PC-9 (cell line): ENCODE results near the gene ZNF346. TPM values are rescaled to one million over a fixed set of nuclear protein-coding genes. Genes with fewer than 3 reads are reported as not detected.

Experiments
- BruUV-seq: library from RNA; stranded (reverse); fragments of 400-500 nt; replicated peaks from 2 replicates; lab custom pipeline; 2021; lab: Mats Ljungman, UMichigan
- CTCF ChIA-PET: fragments of 300-600 bp; sonication (Branson Sonifier 250); formaldehyde crosslinking; loops from one replicate; lab custom pipeline; 2022; ENCODE audit warnings: antibody characterized with exemption; lab: Charles Lee
- POLR2A ChIA-PET: fragments of 300-600 bp; sonication (Branson Sonifier 250); formaldehyde crosslinking; loops from one replicate; lab custom pipeline; 2022; ENCODE audit warnings: antibody characterized with exemption; ENCODE audit not compliant: unreplicated experiment; lab: Charles Lee
- DNase-seq, 2 experiments: peaks; one replicate each; pipeline versions ENCODE4 v3.0.0 to v3.0.0-alpha.2; 2015 to 2022; ENCODE audit warnings: mixed read lengths in 1 of 2
- H2AFZ ChIP-seq: fragments of 200-600 bp; sonication (generic); 2 replicates; pipeline ENCODE4 v1.8.1; 2017; ENCODE audit warnings: antibody characterized with exemption
- H3F3A ChIP-seq: fragments of 200-600 bp; sonication (generic); 2 replicates; pipeline ENCODE4 v1.8.1; 2017; ENCODE audit warnings: antibody characterized with exemption, mild to moderate bottlenecking, low read depth; ENCODE audit not compliant: insufficient read depth
- H3K27ac ChIP-seq: fragments of 200-600 bp; sonication (generic); 2 replicates; pipeline ENCODE4 v1.6.1; 2016; ENCODE audit warnings: mixed run types
- H3K27me3 ChIP-seq: fragments of 200-600 bp; sonication (generic); 2 replicates; pipeline ENCODE4 v1.6.1; 2016; ENCODE audit warnings: low read depth, mixed run types; ENCODE audit not compliant: insufficient read depth
- H3K36me3 ChIP-seq: fragments of 200-600 bp; sonication (generic); 2 replicates; pipeline ENCODE4 v1.6.1; 2016; ENCODE audit warnings: low read depth, mixed run types
- H3K4me1 ChIP-seq: fragments of 200-600 bp; sonication (generic); replicated peaks from 2 replicates; pipeline ENCODE4 v1.6.1; 2016; ENCODE audit warnings: mixed run types; ENCODE audit not compliant: insufficient read depth
- H3K4me2 ChIP-seq: fragments of 200-600 bp; sonication (generic); 2 replicates; pipeline ENCODE4 v1.6.1; 2017; ENCODE audit warnings: mixed run types
- H3K4me3 ChIP-seq: fragments of 200-600 bp; sonication (generic); 2 replicates; pipeline ENCODE4 v1.6.1; 2016; ENCODE audit warnings: mixed run types
- H3K79me2 ChIP-seq: fragments of 200-600 bp; sonication (generic); 2 replicates; pipeline ENCODE4 v1.6.1; 2017; ENCODE audit warnings: low read depth, mixed run types
- H3K9me2 ChIP-seq: fragments of 200-600 bp; sonication (generic); 2 replicates; pipeline ENCODE4 v1.8.1; 2017; ENCODE audit warnings: mild to moderate bottlenecking; ENCODE audit not compliant: insufficient read depth
- H3K9me3 ChIP-seq: fragments of 200-600 bp; sonication (generic); 2 replicates; pipeline ENCODE4 v1.8.1; 2016; ENCODE audit warnings: low read depth; ENCODE audit not compliant: insufficient read depth
- H4K20me1 ChIP-seq: fragments of 200-600 bp; sonication (generic); 2 replicates; pipeline ENCODE4 v1.8.1; 2017; ENCODE audit not compliant: insufficient read depth
- EZH2 ChIP-seq: fragments of 200-600 bp; sonication (generic); IDR thresholded peaks from 2 replicates; pipeline ENCODE4 v1.8.0; 2017; ENCODE audit warnings: antibody characterized with exemption, low read depth
- intact Hi-C: fragments of 100-400 bp; cut with micrococcal nuclease; formaldehyde crosslinking; loops from one replicate; pipeline ENCODE4 v1.10.0; 2022; ENCODE audit not compliant: unreplicated experiment
- total RNA-seq: library from RNA; stranded (reverse); gene quantifications from 2 replicates; pipeline ENCODE4 v1.2.3, GENCODE V29; 2021
- TF ChIP-seq, protein P1 (sequence below): fragments of 200-600 bp; sonication (generic); conservative IDR thresholded peaks from 2 replicates; pipeline ENCODE4 v1.6.1; 2017; ENCODE audit warnings: mixed run types, antibody characterized with exemption, mild to moderate bottlenecking, moderate library complexity

ZNF346 gene
- total RNA-seq, 1 experiment from 2014 or later, result 23.8 TPM

DNA sequence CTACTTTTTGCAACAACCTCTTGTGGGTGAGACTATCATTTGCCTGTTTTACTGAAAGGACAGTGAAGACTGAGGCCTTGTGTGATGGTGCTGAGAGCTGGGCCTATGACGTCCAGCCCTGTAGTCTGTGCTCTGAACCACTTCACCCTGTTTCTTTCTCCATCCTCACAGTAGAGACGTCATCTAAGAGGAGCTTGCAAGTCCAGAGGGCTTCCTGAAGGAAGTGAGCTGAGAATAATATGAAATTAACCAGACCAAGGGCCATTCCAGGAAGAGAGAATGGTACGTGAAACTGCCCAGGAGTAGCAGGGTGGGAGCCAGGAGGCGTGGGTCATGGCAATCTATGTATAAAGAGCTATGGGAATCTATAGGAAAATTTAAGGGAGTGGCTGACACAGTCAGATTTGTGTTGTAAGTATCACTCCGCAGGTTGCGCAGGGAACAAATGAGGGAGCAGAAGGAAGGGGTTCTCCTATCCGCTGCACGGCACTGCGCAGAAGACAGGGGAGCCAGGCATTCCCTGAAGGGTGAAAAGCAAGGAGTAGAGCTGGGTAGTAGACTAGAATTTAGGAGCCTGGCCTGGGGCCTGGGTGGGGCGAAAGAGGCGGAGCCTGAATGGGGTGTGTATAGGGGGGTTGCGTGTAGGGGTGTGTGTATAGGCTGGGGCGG is 63.6 kb downstream of the ZNF346 start:
- Histone ChIP-seq H3K9me3 (no peaks in the 10 kb centered on the region), H3K4me2 (peak overlapping the region; percentile 51), H3F3A (peaks cover 28% of the 10 kb centered on the region; the same call in 1 of the 2 replicates), H3K27ac (no peak overlapping the region), H3K4me3 (no peak overlapping the region), H3K27me3 (0 out of 2 replicates have a peak, but pooled peaks cover 5% of the 10 kb centered on the region), H3K4me1 (no peaks in the 10 kb centered on the region), H3K36me3 (no peaks in the 10 kb centered on the region), H3K79me2 (no peaks in the 10 kb centered on the region), H4K20me1 (no peaks in the 10 kb centered on the region), H3K9me2 (no peaks in the 10 kb centered on the region), H2AFZ (no peak overlapping the region)
- no TSS peak for BruUV-seq
- TF ChIP-seq, protein P1, sequence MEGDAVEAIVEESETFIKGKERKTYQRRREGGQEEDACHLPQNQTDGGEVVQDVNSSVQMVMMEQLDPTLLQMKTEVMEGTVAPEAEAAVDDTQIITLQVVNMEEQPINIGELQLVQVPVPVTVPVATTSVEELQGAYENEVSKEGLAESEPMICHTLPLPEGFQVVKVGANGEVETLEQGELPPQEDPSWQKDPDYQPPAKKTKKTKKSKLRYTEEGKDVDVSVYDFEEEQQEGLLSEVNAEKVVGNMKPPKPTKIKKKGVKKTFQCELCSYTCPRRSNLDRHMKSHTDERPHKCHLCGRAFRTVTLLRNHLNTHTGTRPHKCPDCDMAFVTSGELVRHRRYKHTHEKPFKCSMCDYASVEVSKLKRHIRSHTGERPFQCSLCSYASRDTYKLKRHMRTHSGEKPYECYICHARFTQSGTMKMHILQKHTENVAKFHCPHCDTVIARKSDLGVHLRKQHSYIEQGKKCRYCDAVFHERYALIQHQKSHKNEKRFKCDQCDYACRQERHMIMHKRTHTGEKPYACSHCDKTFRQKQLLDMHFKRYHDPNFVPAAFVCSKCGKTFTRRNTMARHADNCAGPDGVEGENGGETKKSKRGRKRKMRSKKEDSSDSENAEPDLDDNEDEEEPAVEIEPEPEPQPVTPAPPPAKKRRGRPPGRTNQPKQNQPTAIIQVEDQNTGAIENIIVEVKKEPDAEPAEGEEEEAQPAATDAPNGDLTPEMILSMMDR, result no peak
- TF ChIP-seq EZH2, result no peak
- intact Hi-C loops, result loop anchor here (2.0 to 5.0 kb wide), 2 partner anchors 264 to 439 kb away; partner anchors contain the start of gene TSPAN17
- CTCF ChIA-PET, result interaction anchor here (0.6 to 1.4 kb wide), 4 partner anchors 14 to 425 kb away, joined by 3 to 6 read pairs (median 4); no protein-coding TSS in a partner anchor
- DNase-seq, result peak in 1 of 2 experiments; percentile 35
- POLR2A ChIA-PET, result interaction anchor here (0.5 to 0.6 kb wide), 4 partner anchors 23 to 548 kb away, joined by 3 to 11 read pairs (median 6); no protein-coding TSS in a partner anchor

DNA sequence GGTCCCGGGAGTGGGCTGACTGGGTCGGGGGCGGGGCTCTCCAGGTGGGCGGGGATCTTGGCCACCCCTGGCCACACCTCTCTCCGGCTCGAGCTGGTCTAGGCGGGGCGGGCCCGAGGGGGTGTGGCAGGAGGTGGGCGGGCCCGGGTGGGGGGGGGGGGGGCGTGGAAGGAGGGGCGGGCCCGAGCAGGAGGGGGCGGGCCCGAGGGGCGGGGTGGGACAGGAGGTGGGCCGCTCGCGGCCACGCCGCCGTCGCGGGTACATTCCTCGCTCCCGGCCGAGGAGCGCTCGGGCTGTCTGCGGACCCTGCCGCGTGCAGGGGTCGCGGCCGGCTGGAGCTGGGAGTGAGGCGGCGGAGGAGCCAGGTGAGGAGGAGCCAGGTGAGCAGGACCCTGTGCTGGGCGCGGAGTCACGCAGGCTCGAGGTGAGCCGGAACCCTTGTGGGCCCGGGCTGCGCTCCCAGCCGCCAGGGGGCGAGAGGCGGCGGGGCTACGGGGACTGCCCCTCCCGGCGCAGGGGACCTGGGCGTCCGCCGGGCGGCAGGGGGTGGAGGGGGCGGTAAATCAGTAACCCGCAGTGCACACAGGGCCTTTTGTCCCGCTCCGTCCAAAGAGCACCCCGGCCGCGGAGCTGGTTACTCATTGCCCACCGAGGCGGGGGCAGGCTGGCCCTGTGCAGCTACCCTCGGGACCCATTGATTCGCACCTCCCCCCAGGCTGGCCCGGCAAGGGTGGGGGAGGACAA is 64.3 kb downstream of the ZNF346 start, which contains the start of gene FGFR4:
Gene FGFR4 (plus strand): TSS at position 262 of the 744 bp plus-strand sequence. CDS start 2,688 bp downstream, outside the sequence.
- Histone ChIP-seq H3K4me1 (no peaks in the 10 kb centered on the region), H4K20me1 (no peaks in the 10 kb centered on the region), H2AFZ (peak within 1 kb of the TSS; percentile 91), H3K79me2 (no peaks in the 10 kb centered on the region), H3K4me3 (peak within 1 kb of the TSS; percentile 65), H3K9me3 (no peaks in the 10 kb centered on the region), H3K27me3 (0 out of 2 replicates have a peak, but pooled peaks cover 5% of the 10 kb centered on the region), H3K9me2 (no peaks in the 10 kb centered on the region), H3K36me3 (no peaks in the 10 kb centered on the region), H3K4me2 (peak within 1 kb of the TSS; percentile 74), H3K27ac (no peak within 1 kb of the TSS), H3F3A (peaks cover 28% of the 10 kb centered on the region; the same call in 1 of the 2 replicates)
- TF ChIP-seq, protein P1, result peak; percentile 62
- TF ChIP-seq EZH2, result no peak
- intact Hi-C loops, result loop anchor here (2.0 to 5.0 kb wide), 2 partner anchors 265 to 440 kb away; partner anchors contain the start of gene TSPAN17
- BruUV-seq, result no TSS peak
- ChIA-PET POLR2A (interaction anchor here (0.5 to 0.7 kb wide), 5 partner anchors 22 to 549 kb away, joined by 3 to 11 read pairs (median 6); no protein-coding TSS in a partner anchor), CTCF (interaction anchor here (0.6 to 1.4 kb wide), 5 partner anchors 15 to 426 kb away, joined by 3 to 6 read pairs (median 4); no protein-coding TSS in a partner anchor)
- DNase-seq, result peak; percentile 65 to 77
